ENCODE results near the gene TUBB1.
"Not testable (repeated sequence)": the region's sequence is repeated elsewhere in the genome, so short reads cannot be mapped to it uniquely, and the experiment has no call there.

Gene TUBB1

GRCh38 chr20:58976061-58976730 is 43.0 kb upstream of the TUBB1 start:
- no peak for TF ChIP-seq CTCF (IDR thresholded peaks at IDR 0.05; ENCODE audit: borderline replicate concordance, insufficient read depth, low read depth, low read length)
- H3K4me3 ChIP-seq (ENCODE audit: low read depth, low read length) = no peak overlapping the region

GRCh38 chr20:58978351-58979190 is 40.7 kb upstream of the TUBB1 start:
- TF ChIP-seq CTCF (IDR thresholded peaks at IDR 0.05; ENCODE audit: borderline replicate concordance, insufficient read depth, low read depth, low read length) = no peak
- H3K4me3 ChIP-seq (ENCODE audit: low read depth, low read length) = no peak overlapping the region

GRCh38 chr20:58980711-58981627 is 38.3 kb upstream of the TUBB1 start, which contains the start of gene NELFCD:
Gene NELFCD, plus strand, starts transcription at chr20:58981256. Its CDS starts 54 bp downstream, at chr20:58981310.
- peak within 1 kb of the TSS; percentile 67 for H3K4me3 ChIP-seq (ENCODE audit: low read depth, low read length)

GRCh38 chr20:58981628-58982364 is 37.4 kb upstream of the TUBB1 start:
- H3K4me3 ChIP-seq (ENCODE audit: low read depth, low read length) = peak overlapping the region; percentile 67
- TF ChIP-seq CTCF (IDR thresholded peaks at IDR 0.05; ENCODE audit: borderline replicate concordance, insufficient read depth, low read depth, low read length) = no peak

More at GRCh38 chr20:58980711-58981627, 38.3 kb upstream of the TUBB1 start, which contains the start of gene NELFCD:
- TF ChIP-seq CTCF (IDR thresholded peaks at IDR 0.05; ENCODE audit: borderline replicate concordance, insufficient read depth, low read depth, low read length) = no peak

- H3K4me3 ChIP-seq (ENCODE audit: low read depth, low read length) = peak overlapping the region; percentile 6
- TF ChIP-seq CTCF (IDR thresholded peaks at IDR 0.05; ENCODE audit: borderline replicate concordance, insufficient read depth, low read depth, low read length) = no peak
These were observed 36.7 kb upstream of the TUBB1 start for GRCh38 chr20:58982406-58983114.

- H3K4me3 ChIP-seq (ENCODE audit: low read depth, low read length) = not testable (repeated sequence)
These were observed 36.1 kb upstream of the TUBB1 start for GRCh38 chr20:58983115-58983468.

Measured in GM12875 (cell line).